Fibroblast of skin of right quadriceps (primary cell): Measurements from ENCODE around the gene SH2D4B.
"Not testable (repeated sequence)": the region's sequence is repeated elsewhere in the genome, so short reads cannot be mapped to it uniquely, and the experiment has no call there.

Source experiments
- DNase-seq: peaks from one replicate; pipeline ENCODE4 v3.0.0-alpha.2; 2013

SH2D4B gene

GRCh38 chr10:80526218-80526617, 11.5 kb upstream of the SH2D4B start:
- no peak for DNase-seq

GRCh38 chr10:80526742-80527141, 11.0 kb upstream of the SH2D4B start:
- no peak for DNase-seq

DNA sequence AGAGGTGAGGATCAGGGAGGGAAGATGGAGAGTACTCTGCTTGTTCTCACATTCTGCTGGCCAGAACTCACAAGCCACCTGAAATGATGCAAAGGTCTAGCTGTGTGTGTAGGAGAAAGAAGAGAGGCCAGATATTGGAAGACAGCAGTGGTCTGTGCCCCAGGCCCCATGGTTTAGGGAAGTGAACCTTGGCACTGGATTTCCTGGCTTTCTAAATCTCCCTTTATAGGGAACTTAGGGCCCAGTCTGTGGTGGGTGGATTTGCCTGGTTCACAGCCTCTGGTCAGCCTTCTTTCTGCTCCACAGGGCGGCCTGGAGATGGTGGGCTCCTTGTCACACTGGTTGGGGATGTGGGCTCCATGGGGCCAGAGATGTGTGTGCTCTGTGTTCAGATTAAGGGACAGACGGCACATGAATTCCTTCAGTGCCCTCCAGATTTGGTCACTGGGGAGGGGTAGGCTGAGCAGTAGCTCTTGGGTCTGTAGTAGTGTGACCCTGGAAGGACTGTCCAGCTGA, 9.5 kb upstream of the SH2D4B start:
- no peak for DNase-seq

DNA sequence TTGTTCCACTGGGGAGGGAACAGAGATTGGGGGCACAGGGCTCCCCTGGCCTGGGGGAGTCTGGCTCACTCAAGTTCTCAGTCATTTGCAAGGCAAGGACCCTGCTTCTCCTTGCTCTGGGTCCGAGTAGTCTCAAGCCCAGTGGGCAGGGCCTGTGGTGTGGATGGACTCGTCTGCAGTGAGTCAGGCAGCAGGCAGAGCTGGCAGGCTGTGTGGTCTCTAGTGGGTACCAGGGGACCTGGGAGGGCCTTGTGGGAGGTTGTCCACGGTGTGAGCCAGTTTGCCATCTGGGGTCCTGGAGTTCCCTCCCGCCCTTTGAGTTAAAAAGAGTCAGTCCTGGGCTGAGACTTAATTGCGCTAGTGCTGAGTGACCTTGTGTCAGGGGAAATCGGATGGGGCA, 8.8 kb upstream of the SH2D4B start:
- DNase-seq, result no peak

- DNase-seq, result no peak
These were observed 8.1 kb upstream of the SH2D4B start for GRCh38 chr10:80529604-80530003.

DNA sequence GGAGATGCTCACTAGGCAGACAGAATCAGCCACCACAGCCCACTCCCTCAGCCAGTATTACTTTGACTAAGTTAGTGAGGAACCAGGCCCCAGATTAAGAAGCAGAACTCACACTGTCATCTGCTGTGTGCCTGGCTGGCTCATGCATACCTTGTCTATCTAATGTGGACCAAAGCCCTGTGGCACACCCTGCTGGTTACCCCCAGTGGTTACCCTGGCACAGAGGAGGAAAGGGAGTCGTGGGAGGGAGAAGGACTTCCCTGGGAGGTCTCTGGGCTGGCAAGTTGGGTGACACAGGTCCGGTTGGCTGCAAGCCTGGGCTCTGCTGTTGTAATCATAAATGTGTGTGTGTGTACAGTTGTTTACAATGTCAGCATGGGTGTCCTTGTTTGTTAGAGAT, 7.5 kb upstream of the SH2D4B start:
- DNase-seq, result peak; percentile 24

- no peak for DNase-seq
These were observed 6.9 kb upstream of the SH2D4B start for GRCh38 chr10:80530816-80531215.

DNA sequence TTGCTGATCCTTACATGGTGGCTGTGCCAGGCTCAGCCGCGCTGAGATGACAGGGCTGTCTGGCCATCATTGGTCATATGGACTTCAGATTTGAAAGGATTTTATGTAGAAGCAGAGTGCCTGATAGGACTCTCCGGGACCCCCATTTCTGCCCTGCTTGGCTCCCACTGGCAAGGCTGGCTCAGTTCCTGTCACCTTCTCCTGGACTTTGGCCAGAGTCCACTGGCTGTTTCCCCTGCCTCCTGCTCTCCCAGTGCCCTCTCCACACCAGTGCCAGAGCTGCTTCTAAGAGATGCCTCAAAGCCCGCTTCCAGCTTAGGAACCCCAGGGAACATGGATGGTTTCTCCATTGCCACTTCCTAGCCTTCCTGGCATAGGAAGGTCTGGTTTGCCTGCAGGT, 5.1 kb upstream of the SH2D4B start:
- DNase-seq, result no peak

DNA sequence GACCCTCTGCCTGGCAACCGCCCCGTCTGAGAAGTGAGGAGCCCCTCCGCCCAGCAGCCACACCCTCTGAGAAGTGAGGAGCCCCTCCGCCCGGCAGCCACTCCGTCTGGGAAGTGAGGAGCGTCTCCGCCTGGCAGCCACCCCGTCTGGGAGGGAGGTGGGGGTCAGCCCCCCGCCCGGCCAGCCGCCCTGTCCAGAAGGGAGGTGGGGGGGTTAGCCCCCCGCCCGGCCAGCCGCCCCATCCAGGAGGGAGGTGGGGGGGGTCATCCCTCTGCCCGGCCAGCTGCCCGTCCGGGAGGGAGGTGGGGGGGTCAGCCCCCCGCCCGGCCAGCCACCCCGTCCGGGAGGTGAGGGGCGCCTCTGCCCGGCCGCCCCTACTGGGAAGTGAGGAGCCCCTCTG, 3.6 kb upstream of the SH2D4B start:
- DNase-seq, result not testable (repeated sequence)

- not testable (repeated sequence) for DNase-seq
These were observed 3.1 kb upstream of the SH2D4B start for GRCh38 chr10:80534646-80535045.

GRCh38 chr10:80535671-80536360, 1.9 kb upstream of the SH2D4B start:
- peak; percentile 19 for DNase-seq

DNA sequence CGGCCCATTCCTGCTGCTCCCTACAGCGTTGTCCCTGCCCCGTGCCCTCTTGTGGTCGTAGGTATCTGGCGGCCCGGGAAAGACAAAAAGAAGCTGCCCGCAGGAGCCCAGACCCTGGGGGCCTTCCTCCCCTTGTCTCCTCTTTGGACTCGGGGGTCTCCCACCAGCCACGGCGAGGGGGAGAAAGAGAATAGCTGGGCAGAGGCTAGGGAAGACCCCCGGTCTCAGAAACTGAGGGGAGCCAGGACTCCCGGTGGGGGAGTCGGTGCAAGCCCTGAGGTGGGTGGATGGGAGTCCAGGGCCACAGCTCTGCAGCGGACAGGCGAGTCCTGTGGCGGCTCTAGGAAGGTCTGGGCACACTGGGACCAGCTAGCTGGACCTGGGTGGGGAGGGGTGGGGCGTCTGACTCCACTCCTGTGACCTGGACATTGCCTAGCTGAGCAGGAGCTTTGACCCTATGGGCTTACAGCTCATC, 1.3 kb upstream of the SH2D4B start:
- no peak for DNase-seq

- no peak for DNase-seq
These were observed 491 bp upstream of the SH2D4B start for GRCh38 chr10:80537086-80537735.

- DNase-seq, result no peak
These were observed 931 bp downstream of the SH2D4B start for GRCh38 chr10:80538481-80539185.

DNA sequence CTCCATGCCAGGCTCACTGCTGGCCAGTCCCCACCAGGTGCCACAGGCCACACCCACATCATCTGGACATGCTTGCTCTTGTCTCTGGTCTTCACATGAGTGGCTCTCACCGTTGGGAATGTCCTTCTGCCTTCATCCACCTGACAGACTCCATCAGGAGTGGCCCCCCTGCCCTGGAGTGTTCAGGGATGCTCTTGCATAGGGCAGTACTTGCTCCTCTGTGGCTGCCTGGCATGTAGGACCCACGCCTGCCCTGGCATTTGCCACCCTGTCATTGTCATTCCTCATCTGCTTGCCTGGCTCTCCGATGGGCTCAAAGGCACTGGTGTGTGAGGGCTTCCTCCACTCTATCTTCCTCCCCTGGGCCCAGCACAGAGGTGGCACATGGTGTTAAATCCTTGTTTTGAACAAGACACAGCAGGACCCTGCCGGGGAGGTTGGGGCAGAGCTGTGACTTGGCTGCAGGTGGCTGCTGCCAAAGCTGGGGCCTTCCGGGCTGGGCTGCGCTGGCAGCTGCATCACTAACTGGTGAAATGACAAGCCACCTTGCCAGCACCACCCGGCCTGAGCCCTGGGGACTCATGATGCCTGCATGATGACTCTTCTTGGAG, 1.8 kb downstream of the SH2D4B start:
- no peak for DNase-seq

DNA sequence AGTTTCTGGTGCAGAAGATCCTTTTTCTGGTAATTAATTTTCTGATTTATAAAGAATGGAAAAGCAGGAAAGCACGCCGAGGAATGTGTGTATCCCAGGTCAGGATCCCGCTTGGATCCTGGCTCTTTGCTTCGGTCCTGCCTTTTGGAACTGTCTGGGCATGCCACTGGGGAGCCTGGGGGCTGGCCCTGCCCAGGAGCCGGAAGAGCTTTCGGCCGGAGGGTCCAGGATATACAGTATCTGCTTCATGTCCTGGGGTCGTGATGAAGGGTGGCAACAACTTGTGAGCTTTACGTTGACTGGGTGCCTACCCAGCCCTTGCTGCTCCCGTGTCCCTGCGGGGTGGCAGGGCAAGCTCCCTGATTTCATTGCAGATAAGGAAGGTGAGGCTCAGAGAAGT, 2.4 kb downstream of the SH2D4B start:
- no peak for DNase-seq

DNA sequence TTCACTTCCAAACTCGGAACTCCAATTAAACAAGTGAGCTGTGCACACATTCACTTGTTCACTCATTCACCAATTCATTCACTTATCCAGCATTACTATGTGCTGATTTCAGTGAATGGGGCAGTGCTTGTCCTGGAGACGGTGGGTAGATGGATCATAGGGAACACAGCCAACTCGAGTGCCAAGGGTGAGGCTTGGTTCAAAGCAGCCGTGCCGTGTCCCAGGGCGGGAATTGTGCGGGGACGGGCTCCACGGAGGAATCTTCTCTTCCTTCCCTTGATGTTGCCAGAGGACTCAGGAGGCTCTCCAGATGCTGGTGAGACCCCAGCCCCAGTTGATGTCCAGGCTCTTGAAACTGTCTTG, 2.9 kb downstream of the SH2D4B start:
- no peak for DNase-seq

DNA sequence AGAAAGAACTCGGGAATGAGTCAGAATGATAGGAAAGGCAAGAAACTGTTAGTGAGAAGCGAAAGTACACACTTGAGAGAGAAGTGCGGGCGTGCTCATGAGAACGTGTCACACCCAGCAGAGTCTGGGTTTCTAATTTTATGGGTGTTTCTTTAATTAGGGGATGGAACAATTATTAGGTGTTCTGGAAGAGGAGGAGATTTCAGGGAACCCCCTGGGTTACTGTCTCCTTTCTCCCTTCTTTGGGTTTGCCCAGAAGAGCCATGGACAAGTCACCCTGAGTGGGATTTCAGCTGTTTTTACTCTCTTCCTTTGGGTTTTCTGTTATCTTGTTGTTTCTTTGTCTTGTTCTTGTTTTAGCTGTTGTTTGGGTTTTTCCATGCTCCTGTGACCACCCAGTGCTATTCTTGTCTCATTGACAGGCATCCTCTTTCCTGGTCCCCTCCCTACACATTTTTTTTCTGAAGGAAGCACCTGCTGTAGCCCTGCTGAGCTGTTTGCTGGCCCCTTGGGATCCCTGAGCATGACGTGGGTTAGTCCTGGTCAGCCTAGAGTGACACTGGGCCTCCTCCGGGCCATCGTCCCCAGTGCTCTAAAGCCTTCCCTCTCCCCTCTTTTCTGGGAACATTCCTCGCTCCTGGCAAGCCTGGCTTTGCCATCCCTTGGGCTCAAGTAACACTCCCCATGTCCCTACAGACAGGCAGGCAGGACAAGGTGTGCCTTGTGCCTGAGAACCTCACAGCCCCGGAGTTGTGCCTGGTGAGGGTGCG, 3.5 kb downstream of the SH2D4B start:
- no peak for DNase-seq

DNA sequence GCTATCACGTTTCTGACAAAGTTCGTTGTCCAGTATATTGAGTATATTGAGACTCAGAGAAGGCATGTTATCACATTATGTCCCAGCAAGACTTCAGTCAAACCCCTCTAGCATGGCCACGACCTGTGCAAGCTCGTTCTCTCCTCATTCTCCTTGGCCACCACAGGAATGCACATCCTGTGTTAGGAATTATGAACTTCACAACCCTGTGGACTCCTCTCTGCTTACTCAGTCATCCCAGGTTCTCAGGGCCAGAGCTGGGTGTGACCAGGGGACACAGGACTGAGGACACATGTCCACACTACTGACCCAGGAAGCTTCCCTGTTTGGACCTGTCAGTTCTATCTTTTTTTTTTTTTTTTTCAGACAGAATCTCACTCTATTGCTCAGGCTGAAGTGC, 4.4 kb downstream of the SH2D4B start:
- peak; percentile 11 for DNase-seq

DNA sequence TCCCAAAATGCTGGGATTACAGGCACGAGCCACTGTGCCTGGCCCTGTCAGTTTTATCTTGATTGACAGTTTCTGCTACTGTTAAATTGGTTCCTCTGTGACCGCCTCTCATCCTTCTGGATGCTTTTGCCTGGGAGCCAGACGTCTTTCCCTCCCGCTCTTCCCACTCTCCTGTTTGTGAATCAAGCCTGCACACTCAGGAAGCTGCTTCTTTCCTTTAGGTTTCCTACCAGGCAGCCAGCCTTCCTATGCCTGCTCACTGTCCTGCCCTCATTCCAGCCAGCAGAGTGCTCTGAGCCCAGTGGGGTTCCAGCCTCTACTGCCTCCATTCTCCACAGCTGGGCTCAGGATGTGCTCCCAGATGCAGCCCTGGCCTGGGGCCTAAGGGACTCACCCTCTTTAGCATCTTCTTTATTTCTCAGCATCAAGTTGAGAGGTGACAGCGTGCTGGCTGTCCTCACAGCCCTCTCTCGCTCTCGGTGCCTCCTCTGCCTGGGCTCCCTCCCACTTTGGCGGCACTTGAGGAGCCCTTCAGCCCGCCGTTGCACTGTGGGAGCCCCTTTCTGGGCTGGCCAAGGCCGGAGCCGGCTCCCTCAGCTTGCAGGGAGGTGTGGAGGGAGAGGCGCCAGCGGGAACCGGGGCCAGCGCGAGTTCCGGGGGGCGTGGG, 5.1 kb downstream of the SH2D4B start:
- no peak for DNase-seq

GRCh38 chr10:80543319-80543672, 5.6 kb downstream of the SH2D4B start:
- not testable (repeated sequence) for DNase-seq

GRCh38 chr10:80544316-80544953, 6.7 kb downstream of the SH2D4B start:
- no peak for DNase-seq
